ENCODE measurements around the gene MYO1B.

The MYO1B gene

DNA sequence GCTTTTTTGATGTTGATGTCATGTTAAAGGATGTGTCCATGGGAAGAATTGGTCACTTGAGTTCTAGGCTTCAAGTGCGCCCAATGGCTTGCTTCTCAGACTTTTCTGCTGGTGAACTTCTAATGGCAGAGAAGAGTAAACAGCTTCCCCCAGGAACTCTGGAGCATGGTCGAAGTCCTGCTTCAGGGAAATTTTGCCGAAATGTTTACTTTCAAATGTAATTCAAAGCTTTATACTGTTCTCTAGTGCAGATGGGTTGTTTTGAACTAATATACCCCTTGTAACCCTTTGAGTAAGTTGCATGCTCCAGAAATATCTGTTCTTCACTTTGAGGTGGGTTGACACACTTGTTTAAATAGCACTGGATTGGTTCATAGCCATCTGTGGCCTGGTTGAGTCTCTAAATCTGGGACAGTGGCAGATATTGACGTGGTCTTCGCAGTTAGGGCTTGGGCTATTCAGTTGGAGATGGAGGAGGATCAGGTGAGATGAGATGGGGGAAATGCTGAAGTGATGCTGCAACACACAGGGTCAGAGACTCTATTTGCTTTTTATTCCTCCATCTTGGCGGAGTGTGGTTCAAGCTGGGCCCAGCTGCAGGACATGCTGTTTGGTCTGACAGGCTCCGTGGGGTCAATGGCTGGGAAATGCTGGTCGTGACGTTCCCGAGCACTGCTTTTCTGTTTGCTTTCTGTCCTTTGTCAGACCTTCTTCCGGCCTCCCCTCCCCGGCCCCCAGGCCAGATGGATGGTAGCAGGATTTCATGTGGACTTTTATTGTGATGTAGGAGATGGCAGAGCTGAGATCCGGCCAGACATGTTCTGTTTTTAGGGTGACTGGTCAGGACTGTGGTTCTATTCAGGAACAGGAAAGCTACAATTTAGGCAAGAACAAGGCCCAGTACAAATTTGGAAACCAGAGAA is 35.9 kb downstream of the MYO1B start:
- TF ChIP-seq, protein P1, sequence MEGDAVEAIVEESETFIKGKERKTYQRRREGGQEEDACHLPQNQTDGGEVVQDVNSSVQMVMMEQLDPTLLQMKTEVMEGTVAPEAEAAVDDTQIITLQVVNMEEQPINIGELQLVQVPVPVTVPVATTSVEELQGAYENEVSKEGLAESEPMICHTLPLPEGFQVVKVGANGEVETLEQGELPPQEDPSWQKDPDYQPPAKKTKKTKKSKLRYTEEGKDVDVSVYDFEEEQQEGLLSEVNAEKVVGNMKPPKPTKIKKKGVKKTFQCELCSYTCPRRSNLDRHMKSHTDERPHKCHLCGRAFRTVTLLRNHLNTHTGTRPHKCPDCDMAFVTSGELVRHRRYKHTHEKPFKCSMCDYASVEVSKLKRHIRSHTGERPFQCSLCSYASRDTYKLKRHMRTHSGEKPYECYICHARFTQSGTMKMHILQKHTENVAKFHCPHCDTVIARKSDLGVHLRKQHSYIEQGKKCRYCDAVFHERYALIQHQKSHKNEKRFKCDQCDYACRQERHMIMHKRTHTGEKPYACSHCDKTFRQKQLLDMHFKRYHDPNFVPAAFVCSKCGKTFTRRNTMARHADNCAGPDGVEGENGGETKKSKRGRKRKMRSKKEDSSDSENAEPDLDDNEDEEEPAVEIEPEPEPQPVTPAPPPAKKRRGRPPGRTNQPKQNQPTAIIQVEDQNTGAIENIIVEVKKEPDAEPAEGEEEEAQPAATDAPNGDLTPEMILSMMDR (IDR thresholded peaks at IDR 0.05; ENCODE audit: extremely low read depth, missing control alignments): no peak
- no peak for DNase-seq (ENCODE audit: low spot score)

DNA sequence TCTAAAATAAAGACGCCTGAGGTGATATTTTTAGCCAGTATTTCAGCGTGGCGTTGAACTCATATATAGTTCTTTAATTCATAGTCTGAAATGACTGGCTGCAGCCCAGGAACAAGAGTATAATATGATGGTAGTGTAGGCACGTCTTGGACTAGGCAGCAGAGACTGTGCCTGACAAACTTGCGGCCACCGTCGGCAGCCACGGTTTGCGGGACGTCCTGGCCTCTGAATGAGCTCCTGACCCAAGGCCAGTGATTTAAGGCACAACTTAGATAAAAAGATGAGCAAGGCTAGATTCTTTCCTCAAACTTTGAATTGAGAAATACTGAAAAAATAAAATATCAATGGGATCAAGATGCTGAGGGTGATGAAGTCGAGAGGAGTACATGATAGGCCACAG is 40.0 kb downstream of the MYO1B start:
- TF ChIP-seq, protein P1 (IDR thresholded peaks at IDR 0.05; ENCODE audit: extremely low read depth, missing control alignments): no peak
- no peak for DNase-seq (ENCODE audit: low spot score)

DNA sequence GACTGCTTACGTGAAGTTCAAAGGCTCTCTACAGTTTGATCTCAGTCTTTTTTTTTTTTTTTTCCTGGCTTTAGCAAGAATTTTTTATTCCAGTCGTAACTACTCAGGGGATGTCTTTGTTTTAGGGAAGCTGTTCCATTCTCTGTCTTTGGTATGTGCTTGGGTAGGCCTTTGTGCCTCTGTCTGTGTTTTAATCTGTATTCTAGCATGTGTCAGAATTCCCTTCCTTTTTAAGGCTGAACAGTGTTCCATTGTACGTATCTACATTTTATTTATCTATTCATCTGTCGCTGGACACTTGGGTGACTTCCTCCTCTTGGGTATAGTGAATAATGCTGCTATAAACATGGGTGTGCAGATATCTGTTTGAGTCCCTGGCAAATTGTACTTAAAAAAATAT is 42.6 kb downstream of the MYO1B start:
- DNase-seq (ENCODE audit: low spot score): no peak
- TF ChIP-seq, protein P1 (IDR thresholded peaks at IDR 0.05; ENCODE audit: extremely low read depth, missing control alignments): no peak

DNA sequence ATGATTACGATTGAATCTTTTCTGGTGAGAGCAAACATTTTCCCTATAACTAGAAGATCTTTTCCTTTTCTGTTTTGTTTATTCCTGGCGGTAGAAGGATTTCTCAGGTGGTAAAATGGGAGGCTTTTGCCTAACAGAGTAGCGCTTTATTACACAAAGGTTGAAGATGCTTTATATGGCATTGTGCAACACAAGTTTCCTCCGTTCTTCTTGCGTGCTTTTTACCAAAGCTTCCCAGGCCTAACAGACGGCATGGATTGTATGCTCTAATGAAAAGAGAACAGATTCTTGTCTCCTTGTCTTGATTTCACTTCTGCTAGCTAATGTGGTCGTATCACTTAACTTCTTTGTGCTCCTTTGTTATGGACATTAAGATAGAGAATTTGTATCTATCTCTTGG is 43.8 kb downstream of the MYO1B start:
- TF ChIP-seq, protein P1 (IDR thresholded peaks at IDR 0.05; ENCODE audit: extremely low read depth, missing control alignments): no peak

DNA sequence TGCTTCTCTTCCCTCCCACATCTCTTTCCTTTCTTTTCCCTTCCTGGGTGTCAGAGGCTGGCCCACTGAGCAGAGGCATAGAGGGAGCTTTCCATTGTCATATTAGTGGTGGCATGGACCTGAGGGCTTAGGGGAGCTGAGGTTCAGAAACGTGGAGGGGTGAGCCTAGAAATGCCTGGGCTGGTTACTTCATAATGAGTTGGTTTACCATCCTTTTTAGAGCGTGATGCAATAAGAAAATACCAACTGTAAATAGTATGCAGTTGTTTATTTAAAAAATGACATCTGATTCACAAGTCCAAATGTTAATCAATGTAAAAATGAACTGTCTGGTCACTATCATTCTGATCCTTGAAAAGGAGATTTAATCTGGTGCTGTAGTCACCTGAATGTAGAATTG is 46.3 kb downstream of the MYO1B start:
- DNase-seq (ENCODE audit: low spot score): no peak
- TF ChIP-seq, protein P1 (IDR thresholded peaks at IDR 0.05; ENCODE audit: extremely low read depth, missing control alignments): no peak

More for the DNA sequence above, 43.8 kb downstream of the MYO1B start:
- DNase-seq (ENCODE audit: low spot score): no peak

DNA sequence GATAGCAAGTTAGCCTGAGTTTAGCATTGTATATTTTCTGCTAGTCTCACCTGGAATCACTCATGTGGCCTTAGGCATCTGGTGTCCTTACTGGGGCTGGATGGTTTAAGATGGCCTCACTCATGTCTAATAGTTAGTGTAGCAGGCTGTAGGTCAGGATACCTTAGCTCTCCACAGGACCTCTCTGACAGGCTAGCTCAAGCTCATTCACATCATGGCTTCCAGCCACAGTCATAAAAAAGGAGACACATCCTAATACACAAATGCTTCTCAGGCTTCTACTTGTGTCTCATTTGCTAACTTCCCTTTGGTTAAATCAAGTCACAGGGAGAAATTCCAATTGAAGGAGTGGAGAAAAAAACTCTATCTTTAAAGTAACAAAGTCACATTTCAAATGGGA is 47.7 kb downstream of the MYO1B start:
- DNase-seq (ENCODE audit: low spot score): no peak
- TF ChIP-seq, protein P1 (IDR thresholded peaks at IDR 0.05; ENCODE audit: extremely low read depth, missing control alignments): no peak

DNA sequence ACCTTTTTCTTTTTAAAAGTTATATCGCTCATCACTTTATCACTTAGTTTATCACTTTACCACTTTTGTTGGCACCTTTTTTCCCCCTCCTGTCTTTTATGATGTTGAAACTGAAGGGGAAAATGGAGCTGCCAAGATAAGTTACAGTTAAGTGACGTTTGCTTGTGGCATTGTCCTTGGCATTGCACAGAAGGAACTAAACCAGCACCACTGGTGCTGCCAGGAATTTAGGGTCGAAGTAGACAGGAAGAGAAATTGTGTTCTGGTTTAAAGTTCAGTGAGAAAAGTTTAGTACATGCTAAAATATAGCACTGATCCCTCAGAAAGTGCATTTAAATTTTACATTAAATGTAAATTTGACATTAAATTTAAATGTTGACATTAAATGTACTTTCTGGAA is 49.9 kb downstream of the MYO1B start:
- DNase-seq (ENCODE audit: low spot score): no peak
- TF ChIP-seq, protein P1 (IDR thresholded peaks at IDR 0.05; ENCODE audit: extremely low read depth, missing control alignments): no peak
